ENCODE measurements around the gene CXCL17. TPM values are rescaled to one million over a fixed set of nuclear protein-coding genes. Genes with fewer than 3 reads are reported as not detected.
"Not testable (repeated sequence)": the region's sequence is repeated elsewhere in the genome, so short reads cannot be mapped to it uniquely, and the experiment has no call there.

The CXCL17 gene
- total and polyA plus RNA-seq, 2 experiments from 2014 or later: 0.39 TPM; not detected in 1

DNA sequence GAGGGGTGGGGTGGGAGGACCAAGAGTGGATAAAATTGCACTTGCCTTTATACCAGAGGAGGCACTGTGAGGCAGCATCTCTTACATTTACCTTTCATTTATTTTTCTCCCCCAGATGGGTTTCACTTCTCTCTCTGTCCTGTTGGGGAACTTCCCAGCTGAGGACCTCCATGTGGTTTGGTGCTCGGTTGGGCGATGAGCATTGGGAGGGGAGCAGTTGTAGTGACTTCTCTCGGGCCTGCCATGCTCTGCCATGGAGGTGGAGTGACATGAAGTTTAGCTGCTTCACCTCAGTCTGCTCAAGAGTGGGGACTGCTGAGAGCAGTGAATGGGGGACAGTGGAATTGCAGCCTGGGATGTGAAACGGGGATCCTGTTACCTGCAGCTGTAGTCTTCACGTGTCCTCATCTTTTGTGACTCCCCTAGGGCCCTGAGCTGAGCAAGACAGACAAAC is 23.1 kb upstream of the CXCL17 start:
- Histone ChIP-seq H3K79me2 (replicated peaks; ENCODE audit: insufficient read depth) (no peaks in the 10 kb centered on the region), H3K27ac (ENCODE audit: low read depth) (no peak overlapping the region), H4K20me1 (replicated peaks; ENCODE audit: insufficient read depth) (no peaks in the 10 kb centered on the region), H3K9me2 (ENCODE audit: insufficient read depth) (no peaks in the 10 kb centered on the region), H2AFZ (peak overlapping the region; percentile 56; the same call in 1 of the 2 replicates), H3K4me1 (ENCODE audit: insufficient read depth) (peaks cover 12% of the 10 kb centered on the region), H3F3A (replicated peaks; ENCODE audit: low read depth) (no peaks in the 10 kb centered on the region), H3K4me2 (no peak overlapping the region), H3K27me3 (ENCODE audit: insufficient read depth) (no peaks in the 10 kb centered on the region), H3K36me3 (ENCODE audit: insufficient read depth) (no peaks in the 10 kb centered on the region), H3K4me3 (no peak overlapping the region)
- Mint-ChIP-seq H3K27ac (no peak overlapping the region), H3K36me3 (ENCODE audit: low read depth) (no peaks in the 10 kb centered on the region), H3K4me3 (no peak overlapping the region), H3K9me3 (no peaks in the 10 kb centered on the region), H3K27me3 (ENCODE audit: insufficient read depth, low read depth, poor library complexity) (peaks cover 11% of the 10 kb centered on the region), H3K4me1 (peaks cover 23% of the 10 kb centered on the region)
- peak; percentile 55 for ATAC-seq
- no peak for DNase-seq (ENCODE audit: low spot score)
- TF ChIP-seq, protein P1, sequence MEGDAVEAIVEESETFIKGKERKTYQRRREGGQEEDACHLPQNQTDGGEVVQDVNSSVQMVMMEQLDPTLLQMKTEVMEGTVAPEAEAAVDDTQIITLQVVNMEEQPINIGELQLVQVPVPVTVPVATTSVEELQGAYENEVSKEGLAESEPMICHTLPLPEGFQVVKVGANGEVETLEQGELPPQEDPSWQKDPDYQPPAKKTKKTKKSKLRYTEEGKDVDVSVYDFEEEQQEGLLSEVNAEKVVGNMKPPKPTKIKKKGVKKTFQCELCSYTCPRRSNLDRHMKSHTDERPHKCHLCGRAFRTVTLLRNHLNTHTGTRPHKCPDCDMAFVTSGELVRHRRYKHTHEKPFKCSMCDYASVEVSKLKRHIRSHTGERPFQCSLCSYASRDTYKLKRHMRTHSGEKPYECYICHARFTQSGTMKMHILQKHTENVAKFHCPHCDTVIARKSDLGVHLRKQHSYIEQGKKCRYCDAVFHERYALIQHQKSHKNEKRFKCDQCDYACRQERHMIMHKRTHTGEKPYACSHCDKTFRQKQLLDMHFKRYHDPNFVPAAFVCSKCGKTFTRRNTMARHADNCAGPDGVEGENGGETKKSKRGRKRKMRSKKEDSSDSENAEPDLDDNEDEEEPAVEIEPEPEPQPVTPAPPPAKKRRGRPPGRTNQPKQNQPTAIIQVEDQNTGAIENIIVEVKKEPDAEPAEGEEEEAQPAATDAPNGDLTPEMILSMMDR (conservative IDR thresholded peaks at IDR 0.05; ENCODE audit: low read depth in 2 of 2): peak in 1 of 2 experiments; percentile 26; a peak in 2 of 4 replicates
- TF ChIP-seq ZNF114 (CRISPR knock-in tag; IDR thresholded peaks at IDR 0.05) (no peak), STAT1 (IDR thresholded peaks at IDR 0.05; ENCODE audit: unreplicated experiment) (no peak)

DNA sequence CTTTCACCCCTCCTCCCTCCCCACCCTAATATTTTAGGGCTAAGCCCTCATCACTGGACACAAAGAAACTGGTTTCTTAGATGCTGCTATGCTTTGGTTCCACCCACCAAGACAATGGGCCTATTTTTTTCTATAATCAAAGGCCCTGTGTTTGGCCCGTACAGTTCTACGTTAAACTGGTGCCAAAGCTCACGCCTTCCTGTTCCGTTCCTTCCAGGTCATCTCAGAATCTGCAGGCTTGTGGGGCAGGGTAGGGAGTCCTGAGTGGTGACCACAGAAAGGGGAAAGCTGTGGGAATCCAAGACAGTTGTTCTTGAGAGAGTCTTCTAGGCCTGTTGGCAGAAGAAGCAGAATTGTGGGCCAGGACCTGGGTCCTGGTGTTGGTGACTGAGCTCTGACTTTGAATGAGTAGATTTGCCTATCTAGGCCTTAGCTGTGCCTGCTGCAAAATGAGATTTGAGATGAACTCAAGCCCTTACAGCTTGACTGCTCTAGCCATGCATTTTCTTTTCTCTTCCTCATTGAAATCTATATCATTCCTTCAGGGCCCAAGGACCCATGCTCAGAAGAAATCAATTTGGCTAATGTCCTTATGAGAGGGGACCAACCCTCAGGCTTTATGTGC is 19.1 kb upstream of the CXCL17 start:
- H3F3A ChIP-seq (replicated peaks; ENCODE audit: low read depth): 0 out of 2 replicates have a peak, but pooled peaks cover 10% of the 10 kb centered on the region
- H3K27ac Mint-ChIP-seq: no peak overlapping the region
- H3K27ac ChIP-seq (ENCODE audit: low read depth): no peak overlapping the region
- H3K4me1 Mint-ChIP-seq: peaks cover 27% of the 10 kb centered on the region
- H3K9me2 ChIP-seq (ENCODE audit: insufficient read depth): 0 out of 2 replicates have a peak, but pooled peaks cover 3% of the 10 kb centered on the region
- H4K20me1 ChIP-seq (replicated peaks; ENCODE audit: insufficient read depth): no peaks in the 10 kb centered on the region
- H3K4me1 ChIP-seq (ENCODE audit: insufficient read depth): peaks cover 24% of the 10 kb centered on the region
- H3K79me2 ChIP-seq (replicated peaks; ENCODE audit: insufficient read depth): no peaks in the 10 kb centered on the region
- no peak for ATAC-seq
- H2AFZ ChIP-seq: no peak overlapping the region
- DNase-seq (ENCODE audit: low spot score): no peak
- no peaks in the 10 kb centered on the region for H3K27me3 ChIP-seq (ENCODE audit: insufficient read depth)
- no peak overlapping the region for H3K4me2 ChIP-seq
- TF ChIP-seq ZNF331 (CRISPR knock-in tag; IDR thresholded peaks at IDR 0.05; ENCODE audit: low read depth): no peak
- TF ChIP-seq NANOG (IDR thresholded peaks at IDR 0.05; ENCODE audit: borderline replicate concordance): no peak
- no peak for TF ChIP-seq EZH2 (IDR thresholded peaks at IDR 0.05; ENCODE audit: low read depth, unreplicated experiment)
- H3K27me3 Mint-ChIP-seq (ENCODE audit: insufficient read depth, low read depth, poor library complexity): peaks cover 9% of the 10 kb centered on the region
- H3K36me3 ChIP-seq (ENCODE audit: insufficient read depth): peaks cover 3% of the 10 kb centered on the region; the same call in 1 of the 2 replicates
- no peak overlapping the region for H3K4me3 ChIP-seq
- H3K9me3 Mint-ChIP-seq: 0 out of 3 replicates have a peak, but pooled peaks cover 2% of the 10 kb centered on the region
- H3K36me3 Mint-ChIP-seq (ENCODE audit: low read depth): no peaks in the 10 kb centered on the region; the same call in 2 of the 3 replicates
- no peak overlapping the region for H3K4me3 Mint-ChIP-seq

DNA sequence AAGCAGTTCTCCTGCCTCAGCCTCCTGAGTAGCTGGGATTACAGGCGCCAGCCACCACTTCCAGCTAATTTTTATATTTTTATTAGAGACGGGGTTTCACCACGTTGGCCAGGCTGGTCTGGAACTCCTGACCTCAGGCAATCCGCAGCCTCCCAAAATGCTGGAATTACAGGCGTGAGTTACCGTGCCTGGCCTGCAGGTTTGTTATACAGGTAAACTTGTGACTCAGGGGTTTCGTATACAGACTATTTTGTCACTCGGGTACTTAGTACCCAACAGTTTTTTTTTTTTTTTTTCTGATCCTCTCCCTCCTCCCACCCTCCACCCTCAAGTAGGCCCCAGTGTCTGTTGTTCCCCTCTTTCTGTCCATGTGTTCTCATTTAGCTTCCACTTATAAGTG is 18.5 kb upstream of the CXCL17 start:
- not testable (repeated sequence) for H3K79me2 ChIP-seq (replicated peaks; ENCODE audit: insufficient read depth); H3K27me3 ChIP-seq (ENCODE audit: insufficient read depth); H2AFZ ChIP-seq; H3K9me2 ChIP-seq (ENCODE audit: insufficient read depth); H3K4me3 ChIP-seq; DNase-seq (ENCODE audit: low spot score); H3K36me3 Mint-ChIP-seq (ENCODE audit: low read depth); H3K36me3 ChIP-seq (ENCODE audit: insufficient read depth); H4K20me1 ChIP-seq (replicated peaks; ENCODE audit: insufficient read depth); H3K4me2 ChIP-seq; H3K4me3 Mint-ChIP-seq; H3K27me3 Mint-ChIP-seq (ENCODE audit: insufficient read depth, low read depth, poor library complexity); ATAC-seq; H3K9me3 Mint-ChIP-seq; H3K27ac ChIP-seq (ENCODE audit: low read depth); H3K27ac Mint-ChIP-seq
- 0 out of 2 replicates have a peak, but pooled peaks cover 10% of the 10 kb centered on the region for H3F3A ChIP-seq (replicated peaks; ENCODE audit: low read depth)
- H3K4me1 ChIP-seq (ENCODE audit: insufficient read depth): peaks cover 18% of the 10 kb centered on the region
- peaks cover 24% of the 10 kb centered on the region for H3K4me1 Mint-ChIP-seq

Data from GM23338 (cell line).